ENCODE measurements around the gene RSAD1.

Gene RSAD1

GRCh38 chr17:50493744-50494143 lies 15.1 kb downstream of the RSAD1 start:
- DNase-seq (ENCODE audit: low read depth) = no peak
- H3K4me3 ChIP-seq (ENCODE audit: low read depth, low read length) = no peak overlapping the region
- TF ChIP-seq CTCF (IDR thresholded peaks at IDR 0.05; ENCODE audit: insufficient read depth, low read depth, low read length, missing control alignments) = no peak

- DNase-seq (ENCODE audit: low read depth) = no peak
- TF ChIP-seq CTCF (IDR thresholded peaks at IDR 0.05; ENCODE audit: insufficient read depth, low read depth, low read length, missing control alignments) = no peak
- no peak overlapping the region for H3K4me3 ChIP-seq (ENCODE audit: low read depth, low read length)
These were observed 16.7 kb downstream of the RSAD1 start for GRCh38 chr17:50495217-50495823.

- no peak for DNase-seq (ENCODE audit: low read depth)
- H3K4me3 ChIP-seq (ENCODE audit: low read depth, low read length) = no peak overlapping the region
- no peak for TF ChIP-seq CTCF (IDR thresholded peaks at IDR 0.05; ENCODE audit: insufficient read depth, low read depth, low read length, missing control alignments)
These were observed 17.3 kb downstream of the RSAD1 start for GRCh38 chr17:50495918-50496317.

GRCh38 chr17:50498021-50498874 lies 19.6 kb downstream of the RSAD1 start:
- no peak for TF ChIP-seq CTCF (IDR thresholded peaks at IDR 0.05; ENCODE audit: insufficient read depth, low read depth, low read length, missing control alignments)
- no peak overlapping the region for H3K4me3 ChIP-seq (ENCODE audit: low read depth, low read length)
- DNase-seq (ENCODE audit: low read depth) = no peak

GRCh38 chr17:50499270-50499669 lies 20.6 kb downstream of the RSAD1 start:
- no peak for DNase-seq (ENCODE audit: low read depth)
- no peak for TF ChIP-seq CTCF (IDR thresholded peaks at IDR 0.05; ENCODE audit: insufficient read depth, low read depth, low read length, missing control alignments)
- no peak overlapping the region for H3K4me3 ChIP-seq (ENCODE audit: low read depth, low read length)

DNA sequence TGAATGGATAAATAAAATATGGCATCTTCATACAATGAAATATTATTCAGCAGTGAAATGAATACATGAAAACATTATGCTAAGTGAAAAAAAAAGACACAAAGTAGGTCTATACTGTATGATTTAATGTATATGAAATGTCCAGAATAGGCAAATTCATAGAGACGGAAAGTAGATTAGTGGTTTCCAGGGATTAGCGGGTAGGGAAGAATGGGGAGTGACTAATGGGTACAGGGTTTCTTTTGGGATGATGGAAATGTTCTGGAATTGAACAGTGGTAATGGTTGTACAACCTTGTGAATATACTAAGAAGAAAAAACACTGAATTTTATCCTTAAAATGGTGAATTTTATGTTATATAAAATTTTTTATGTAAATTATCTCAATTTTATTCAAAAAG lies 21.1 kb downstream of the RSAD1 start:
- no peak overlapping the region for H3K4me3 ChIP-seq (ENCODE audit: low read depth, low read length)
- TF ChIP-seq CTCF (IDR thresholded peaks at IDR 0.05; ENCODE audit: insufficient read depth, low read depth, low read length, missing control alignments) = no peak
- DNase-seq (ENCODE audit: low read depth) = no peak

All from GM12865 (cell line).